ENCODE data around the gene PLCB3.

PLCB3 gene

DNA sequence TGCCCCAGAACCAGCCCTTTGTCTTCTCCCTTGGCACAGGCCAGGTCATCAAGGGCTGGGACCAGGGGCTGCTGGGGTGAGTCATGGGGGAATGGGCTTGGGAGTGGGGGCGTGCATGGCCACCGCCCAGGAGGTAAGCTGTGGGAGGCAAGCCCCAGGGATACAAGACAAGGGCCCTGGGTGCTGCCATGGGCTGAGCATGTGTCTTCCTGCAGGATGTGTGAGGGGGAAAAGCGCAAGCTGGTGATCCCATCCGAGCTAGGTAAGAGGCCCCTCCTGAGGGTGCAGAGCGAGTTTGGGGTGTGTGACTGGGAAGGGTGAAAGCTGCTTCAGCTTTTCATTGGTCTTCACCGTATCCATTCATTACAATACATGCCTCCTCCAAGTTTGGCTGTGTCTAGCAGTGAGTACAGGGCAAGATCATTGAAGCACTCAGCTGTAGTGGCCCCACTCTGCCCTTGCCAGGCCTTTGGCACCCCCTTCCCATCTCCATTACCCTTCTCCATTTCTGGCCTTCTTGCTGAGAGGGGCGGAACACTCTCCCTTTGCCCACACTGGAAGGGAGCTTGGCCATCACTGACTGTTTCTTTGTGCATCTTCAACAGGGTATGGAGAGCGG is 8.0 kb upstream of the PLCB3 start:
- Histone ChIP-seq H3F3A (ENCODE audit: insufficient read depth) (peaks cover 61% of the 10 kb centered on the region), H3K9me3 (ENCODE audit: insufficient read depth, low read length) (no peaks in the 10 kb centered on the region), H4K20me1 (ENCODE audit: low read depth, low read length) (no peaks in the 10 kb centered on the region), H3K79me2 (ENCODE audit: insufficient read depth, low read length) (peaks cover 22% of the 10 kb centered on the region), H3K36me3 (ENCODE audit: low read length) (no peaks in the 10 kb centered on the region), H3K27ac (ENCODE audit: low read depth, low read length) (peak overlapping the region; percentile 18; the same call in 1 of the 2 replicates), H2AFZ (ENCODE audit: low read depth, low read length, severe bottlenecking) (no peak overlapping the region), H3K27me3 (ENCODE audit: low read length) (no peaks in the 10 kb centered on the region), H3K9ac (ENCODE audit: low read length) (no peak overlapping the region), H3K4me3 (ENCODE audit: insufficient read depth, low read length, poor library complexity, severe bottlenecking) (no peak overlapping the region), H3K4me2 (ENCODE audit: low read depth, low read length, poor library complexity, severe bottlenecking) (no peak overlapping the region), H3K9me2 (replicated peaks; ENCODE audit: insufficient read depth, low read length) (no peaks in the 10 kb centered on the region)
- TF ChIP-seq, protein P1, sequence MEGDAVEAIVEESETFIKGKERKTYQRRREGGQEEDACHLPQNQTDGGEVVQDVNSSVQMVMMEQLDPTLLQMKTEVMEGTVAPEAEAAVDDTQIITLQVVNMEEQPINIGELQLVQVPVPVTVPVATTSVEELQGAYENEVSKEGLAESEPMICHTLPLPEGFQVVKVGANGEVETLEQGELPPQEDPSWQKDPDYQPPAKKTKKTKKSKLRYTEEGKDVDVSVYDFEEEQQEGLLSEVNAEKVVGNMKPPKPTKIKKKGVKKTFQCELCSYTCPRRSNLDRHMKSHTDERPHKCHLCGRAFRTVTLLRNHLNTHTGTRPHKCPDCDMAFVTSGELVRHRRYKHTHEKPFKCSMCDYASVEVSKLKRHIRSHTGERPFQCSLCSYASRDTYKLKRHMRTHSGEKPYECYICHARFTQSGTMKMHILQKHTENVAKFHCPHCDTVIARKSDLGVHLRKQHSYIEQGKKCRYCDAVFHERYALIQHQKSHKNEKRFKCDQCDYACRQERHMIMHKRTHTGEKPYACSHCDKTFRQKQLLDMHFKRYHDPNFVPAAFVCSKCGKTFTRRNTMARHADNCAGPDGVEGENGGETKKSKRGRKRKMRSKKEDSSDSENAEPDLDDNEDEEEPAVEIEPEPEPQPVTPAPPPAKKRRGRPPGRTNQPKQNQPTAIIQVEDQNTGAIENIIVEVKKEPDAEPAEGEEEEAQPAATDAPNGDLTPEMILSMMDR (IDR thresholded peaks at IDR 0.05; ENCODE audit: insufficient read depth, low read length, poor library complexity, severe bottlenecking): no peak
- no peak for TF ChIP-seq EZH2phosphoT487 (conservative IDR thresholded peaks at IDR 0.05; ENCODE audit: low read length)

DNA sequence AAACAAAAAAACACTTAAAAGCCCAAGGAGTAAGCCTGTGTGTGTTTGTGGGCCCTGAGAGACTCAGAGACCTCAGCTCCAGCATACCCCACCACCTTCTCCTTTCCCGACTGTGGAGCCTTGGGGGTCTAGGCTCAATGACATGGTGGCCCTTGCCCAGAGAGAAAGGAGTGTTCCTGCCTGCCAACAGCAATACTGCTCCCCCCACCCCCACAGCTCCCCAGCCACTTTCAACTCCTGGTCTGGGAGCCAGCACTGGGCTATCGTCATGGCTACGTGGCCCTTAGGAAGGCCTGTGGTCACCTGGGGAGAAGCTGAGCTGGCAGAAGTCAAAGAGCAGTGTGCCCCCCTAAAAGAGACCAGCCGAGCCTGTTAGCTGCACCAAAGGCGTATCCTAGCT is 7.2 kb upstream of the PLCB3 start:
- H3K27ac ChIP-seq (ENCODE audit: low read depth, low read length): no peak overlapping the region
- no peak for TF ChIP-seq EZH2phosphoT487 (conservative IDR thresholded peaks at IDR 0.05; ENCODE audit: low read length)
- TF ChIP-seq, protein P1 (IDR thresholded peaks at IDR 0.05; ENCODE audit: insufficient read depth, low read length, poor library complexity, severe bottlenecking): no peak
- no peaks in the 10 kb centered on the region for H3K36me3 ChIP-seq (ENCODE audit: low read length)
- no peaks in the 10 kb centered on the region for H3K27me3 ChIP-seq (ENCODE audit: low read length)
- H3F3A ChIP-seq (ENCODE audit: insufficient read depth): peaks cover 54% of the 10 kb centered on the region
- H2AFZ ChIP-seq (ENCODE audit: low read depth, low read length, severe bottlenecking): no peak overlapping the region
- H3K4me2 ChIP-seq (ENCODE audit: low read depth, low read length, poor library complexity, severe bottlenecking): no peak overlapping the region
- no peaks in the 10 kb centered on the region for H3K9me2 ChIP-seq (replicated peaks; ENCODE audit: insufficient read depth, low read length)
- no peak overlapping the region for H3K4me3 ChIP-seq (ENCODE audit: insufficient read depth, low read length, poor library complexity, severe bottlenecking)
- no peak overlapping the region for H3K9ac ChIP-seq (ENCODE audit: low read length)
- H3K9me3 ChIP-seq (ENCODE audit: insufficient read depth, low read length): no peaks in the 10 kb centered on the region
- H3K79me2 ChIP-seq (ENCODE audit: insufficient read depth, low read length): peaks cover 22% of the 10 kb centered on the region
- no peaks in the 10 kb centered on the region for H4K20me1 ChIP-seq (ENCODE audit: low read depth, low read length)

DNA sequence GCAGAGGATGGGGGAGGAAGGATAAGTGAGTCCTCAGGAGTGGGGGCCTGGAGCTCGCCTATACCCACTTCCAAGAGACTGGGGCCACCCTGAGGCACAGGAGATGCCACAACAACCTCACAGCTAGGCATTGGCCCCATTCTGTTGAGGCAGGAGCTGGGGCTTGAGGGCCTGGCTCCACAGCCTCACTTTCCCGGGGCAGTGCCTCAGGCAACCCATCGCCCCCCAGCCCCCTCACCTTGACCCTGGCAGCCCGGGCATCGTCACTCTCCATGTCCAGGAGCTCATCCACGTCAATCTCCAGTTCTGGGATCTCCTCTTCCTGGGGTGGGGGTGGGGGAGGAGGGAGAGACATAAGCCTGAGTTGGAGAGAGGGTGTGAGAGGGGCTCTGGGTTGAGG is 6.4 kb upstream of the PLCB3 start:
- peaks cover 22% of the 10 kb centered on the region for H3K79me2 ChIP-seq (ENCODE audit: insufficient read depth, low read length)
- TF ChIP-seq, protein P1 (IDR thresholded peaks at IDR 0.05; ENCODE audit: insufficient read depth, low read length, poor library complexity, severe bottlenecking): no peak
- TF ChIP-seq EZH2phosphoT487 (conservative IDR thresholded peaks at IDR 0.05; ENCODE audit: low read length): no peak
- H3K9ac ChIP-seq (ENCODE audit: low read length): peak overlapping the region; percentile 89
- H3K4me2 ChIP-seq (ENCODE audit: low read depth, low read length, poor library complexity, severe bottlenecking): peak overlapping the region; percentile 82
- no peaks in the 10 kb centered on the region for H3K9me2 ChIP-seq (replicated peaks; ENCODE audit: insufficient read depth, low read length)
- H4K20me1 ChIP-seq (ENCODE audit: low read depth, low read length): no peaks in the 10 kb centered on the region
- peak overlapping the region; percentile 90 for H3K27ac ChIP-seq (ENCODE audit: low read depth, low read length)
- no peak overlapping the region for H2AFZ ChIP-seq (ENCODE audit: low read depth, low read length, severe bottlenecking)
- H3K27me3 ChIP-seq (ENCODE audit: low read length): no peaks in the 10 kb centered on the region
- H3K36me3 ChIP-seq (ENCODE audit: low read length): no peaks in the 10 kb centered on the region
- H3K9me3 ChIP-seq (ENCODE audit: insufficient read depth, low read length): no peaks in the 10 kb centered on the region
- peaks cover 48% of the 10 kb centered on the region for H3F3A ChIP-seq (ENCODE audit: insufficient read depth)
- peak overlapping the region; percentile 97 for H3K4me3 ChIP-seq (ENCODE audit: insufficient read depth, low read length, poor library complexity, severe bottlenecking)
